HCT116 (cell line): Measurements from ENCODE around the gene PRKACA. TPM values are rescaled to one million over a fixed set of nuclear protein-coding genes. Genes with fewer than 3 reads are reported as not detected.

Experiments used
- ATAC-seq: fragments of 200-7000 bp; cut with Tn5 transposase; 2 replicates; pipeline ENCODE4 v1.9.1; 2020; ENCODE audit warnings: mild to moderate bottlenecking, moderate library complexity
- BruUV-seq: library from RNA; stranded (reverse); fragments of 400-500 nt; replicated peaks from 2 replicates; lab custom pipeline; 2021; lab: Mats Ljungman, UMichigan
- CTCF ChIA-PET: fragments of 300-600 bp; sonication (Branson Sonifier 250); formaldehyde crosslinking; loops from one replicate; lab custom pipeline; 2021; ENCODE audit warnings: antibody characterized with exemption; lab: Charles Lee
- POLR2A ChIA-PET: fragments of 300-600, 350-600 bp; sonication (Branson Sonifier 250); formaldehyde crosslinking; loops from one replicate; lab custom pipeline; 2021; ENCODE audit warnings: antibody characterized with exemption; lab: Charles Lee
- RAD21 ChIA-PET, 2 experiments: fragments of 300-600 bp; sonication (Branson Sonifier 250); formaldehyde crosslinking; loops; one replicate each; lab custom pipeline; 2023; ENCODE audit warnings: low total read pairs in 2 of 2; ENCODE audit not compliant: uncharacterized antibody in 2 of 2, unreplicated experiment in 2 of 2, low non-redundant PET in 1 of 2; lab: Charles Lee
- DNase-seq: peaks from one replicate; pipeline ENCODE4 v3.0.0-alpha.2; 2010; ENCODE audit warnings: low read depth, low spot score
- H2AFZ ChIP-seq: fragments of 200-600 bp; shearing (Covaris generic), sonication (generic); 2 replicates; pipeline ENCODE4 v1.6.1; 2017; ENCODE audit warnings: low read depth, mixed run types, mixed read lengths, antibody characterized with exemption, low read length; ENCODE audit not compliant: poor library complexity, severe bottlenecking
- H3K27ac ChIP-seq: 2 replicates; pipeline ENCODE4 v1.5.1; 2012; ENCODE audit warnings: low read depth, low read length
- H3K27me3 ChIP-seq: fragments of 200-600 bp; sonication (generic); 2 replicates; pipeline ENCODE4 v1.6.1; 2016; ENCODE audit warnings: mixed run types, low read length, mixed read lengths; ENCODE audit not compliant: insufficient read depth
- H3K36me3 ChIP-seq, 2 experiments: fragments of 200-500 bp in 1 of 2; fragments of 200-600 bp in 1 of 2; sonication (Bioruptor generic) in 1 of 2; sonication (generic) in 1 of 2; 2 replicates each; pipeline versions ENCODE4 v1.5.1 to v1.6.1; 2014 to 2016; ENCODE audit warnings: low read length in 2 of 2, inconsistent platforms in 1 of 2, mixed read lengths in 1 of 2, mixed run types in 1 of 2; ENCODE audit not compliant: insufficient read depth in 2 of 2, control insufficient read depth in 1 of 2
- H3K4me1 ChIP-seq, 2 experiments: fragments of 200-600 bp in 1 of 2; sonication (generic) in 1 of 2; 2 replicates each; pipeline versions ENCODE4 v1.5.1 to v1.6.1; 2012 to 2017; ENCODE audit warnings: low read length in 2 of 2, inconsistent platforms in 1 of 2, mild to moderate bottlenecking in 1 of 2, mixed read lengths in 1 of 2, mixed run types in 1 of 2, moderate library complexity in 1 of 2; ENCODE audit not compliant: insufficient read depth in 2 of 2, control insufficient read depth in 1 of 2
- H3K4me2 ChIP-seq: fragments of 200-600 bp; sonication (generic); 2 replicates; pipeline ENCODE4 v1.6.1; 2017; ENCODE audit warnings: mixed run types, low read length, mixed read lengths
- H3K4me3 ChIP-seq, 2 experiments: fragments of 200-600 bp in 1 of 2; sonication (generic) in 1 of 2; replicated peaks in 1 of 2; 2 replicates each; pipeline ENCODE4 v1.5.1; 2011 to 2016; ENCODE audit warnings: low read length in 2 of 2, control low read depth in 1 of 2, low read depth in 1 of 2, mild to moderate bottlenecking in 1 of 2, mixed read lengths in 1 of 2, mixed run types in 1 of 2
- H3K79me2 ChIP-seq: fragments of 200-600 bp; sonication (generic); 2 replicates; pipeline ENCODE4 v1.6.1; 2017; ENCODE audit warnings: mild to moderate bottlenecking, mixed run types, low read length, moderate library complexity, mixed read lengths; ENCODE audit not compliant: insufficient read depth
- H3K9ac ChIP-seq: fragments of 200-600 bp; sonication (generic); 2 replicates; pipeline ENCODE4 v1.6.1; 2016; ENCODE audit warnings: low read length, mixed read lengths
- H3K9me2 ChIP-seq: fragments of 200-600 bp; sonication (generic), shearing (Covaris generic); 2 replicates; pipeline ENCODE4 v1.6.1; 2017; ENCODE audit warnings: mixed run types, mild to moderate bottlenecking, moderate library complexity; ENCODE audit not compliant: insufficient read depth
- H3K9me3 ChIP-seq, 2 experiments: fragments of 200-500 bp in 1 of 2; fragments of 200-600 bp in 1 of 2; sonication (Bioruptor generic) in 1 of 2; sonication (generic) in 1 of 2; 2 replicates each; pipeline ENCODE4 v1.6.1; 2014 to 2017; ENCODE audit warnings: low read length in 2 of 2, mixed read lengths in 2 of 2, inconsistent platforms in 1 of 2, low read depth in 1 of 2, mild to moderate bottlenecking in 1 of 2, mixed run types in 1 of 2, moderate library complexity in 1 of 2; ENCODE audit not compliant: control insufficient read depth in 1 of 2, insufficient read depth in 1 of 2
- H4K20me1 ChIP-seq: fragments of 200-600 bp; sonication (generic), shearing (Covaris generic); 2 replicates; pipeline ENCODE4 v1.6.1; 2017; ENCODE audit warnings: mixed run types, mild to moderate bottlenecking, moderate library complexity; ENCODE audit not compliant: insufficient read depth
- ELF1 ChIP-seq: IDR thresholded peaks from 2 replicates; pipeline ENCODE4 v1.6.1; 2012; ENCODE audit warnings: low read depth, borderline replicate concordance
- EZH2 ChIP-seq: fragments of 200-600 bp; sonication (generic); IDR thresholded peaks from 2 replicates; pipeline ENCODE4 v1.6.1; 2017; ENCODE audit warnings: antibody characterized with exemption, mixed run types
- EZH2phosphoT487 ChIP-seq: fragments of 200-600 bp; IDR thresholded peaks from 2 replicates; pipeline ENCODE4 v1.6.1; 2018; ENCODE audit warnings: antibody characterized with exemption, borderline replicate concordance
- JUND ChIP-seq: IDR thresholded peaks from 2 replicates; pipeline ENCODE4 v1.6.1; 2012
- POLR2AphosphoS5 ChIP-seq: IDR thresholded peaks from 2 replicates; pipeline ENCODE4 v1.6.1; 2011; ENCODE audit warnings: mild to moderate bottlenecking, low read depth, low read length, moderate library complexity
- RAD21 ChIP-seq: IDR thresholded peaks from 2 replicates; pipeline ENCODE4 v1.6.1; 2012; ENCODE audit warnings: low read depth, mild to moderate bottlenecking
- SP1 ChIP-seq: IDR thresholded peaks from 2 replicates; pipeline ENCODE4 v1.6.1; 2012; ENCODE audit warnings: low read depth
- YY1 ChIP-seq: IDR thresholded peaks from 2 replicates; pipeline ENCODE4 v1.6.1; 2011; ENCODE audit warnings: low read length, low read depth, moderate library complexity, mild to moderate bottlenecking; ENCODE audit not compliant: insufficient replicate concordance; ENCODE audit errors: extremely low read depth
- ZFX ChIP-seq: fragments of 450-650 bp; IDR thresholded peaks from 2 replicates; pipeline ENCODE4 v1.6.1; 2017
- ZNF274 ChIP-seq: fragments of 200-500 bp; sonication (Bioruptor generic); IDR thresholded peaks from 2 replicates; pipeline ENCODE4 v1.6.1; 2014; ENCODE audit warnings: mild to moderate bottlenecking, low read depth, low read length, inconsistent platforms
- intact Hi-C: fragments of 100-400 bp; cut with micrococcal nuclease; formaldehyde crosslinking; loops from 2 replicates; pipeline ENCODE4 v1.10.0; 2022
- total RNA-seq: library from RNA; stranded (reverse); gene quantifications from one replicate; pipeline ENCODE4 v1.2.1, GENCODE V29; 2021; ENCODE audit not compliant: unreplicated experiment
- TF ChIP-seq, protein P1 (sequence below), 3 experiments: fragments of 200-600 bp in 1 of 3; sonication (generic) in 1 of 3; IDR thresholded peaks in 2 of 3; conservative IDR thresholded peaks in 1 of 3; 2 replicates each; pipeline ENCODE4 v1.5.1; 2012 to 2017; ENCODE audit warnings: low read depth in 2 of 3, low read length in 2 of 3, antibody characterized with exemption in 1 of 3, borderline replicate concordance in 1 of 3, control low read depth in 1 of 3, mild to moderate bottlenecking in 1 of 3, mixed read lengths in 1 of 3, mixed run types in 1 of 3, moderate library complexity in 1 of 3; ENCODE audit not compliant: insufficient read depth in 1 of 3
- TF ChIP-seq, protein P2 (sequence below): IDR thresholded peaks from 2 replicates; pipeline ENCODE4 v1.6.1; 2011; ENCODE audit warnings: mild to moderate bottlenecking, low read length, moderate library complexity; ENCODE audit not compliant: insufficient replicate concordance; ENCODE audit errors: extremely low read depth
- TF ChIP-seq, protein P3 (sequence below): IDR thresholded peaks from 2 replicates; pipeline ENCODE4 v1.6.1; 2012

The PRKACA gene
- total RNA-seq, 1 experiment from 2014 or later = 95.7 TPM

DNA sequence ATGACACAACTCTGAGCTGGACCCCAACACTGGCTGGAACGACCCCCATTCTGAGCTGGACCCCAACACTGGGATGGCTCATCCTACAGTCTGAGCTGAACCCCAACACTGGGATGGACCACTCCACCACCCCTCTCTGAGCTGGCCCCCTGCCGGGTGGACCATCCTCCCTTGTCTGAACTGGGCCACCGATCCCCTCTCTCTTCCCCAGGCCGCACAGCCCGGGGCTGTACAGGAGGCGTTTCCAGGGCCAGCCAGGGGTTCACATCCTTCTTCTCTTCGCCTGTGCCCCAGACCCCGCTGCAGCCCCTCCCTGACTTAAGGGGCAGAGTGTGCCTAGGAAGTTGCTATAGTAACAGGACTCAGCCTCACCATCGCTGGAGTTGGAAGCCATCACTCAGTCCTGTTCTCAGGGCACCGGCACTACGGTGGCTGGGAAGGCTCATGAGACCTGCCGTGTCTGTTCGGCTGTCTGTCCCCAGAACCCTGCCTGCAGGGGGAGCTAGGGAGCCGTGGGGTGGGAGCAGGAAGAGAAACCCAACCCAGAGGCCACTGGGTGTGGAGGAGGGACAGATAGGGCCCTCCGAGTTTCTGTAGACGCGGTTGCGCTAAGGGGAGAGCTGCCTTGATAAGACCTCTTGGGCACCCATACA is 3.7 kb downstream of the PRKACA start:
- peak; percentile 30 for ATAC-seq
- H3K79me2 ChIP-seq = peaks cover 27% of the 10 kb centered on the region
- peak overlapping the region; percentile 68 for H3K27ac ChIP-seq
- peak overlapping the region; percentile 82 for H3K9ac ChIP-seq
- no peaks in the 10 kb centered on the region for H3K27me3 ChIP-seq
- no peaks in the 10 kb centered on the region for H3K9me3 ChIP-seq
- peaks cover 31 to 46% of the 10 kb centered on the region in 2 experiments for H3K4me1 ChIP-seq
- peak overlapping the region; percentile 89 for H3K4me2 ChIP-seq
- peak; percentile 87 for DNase-seq
- no TSS peak for BruUV-seq
- no peak overlapping the region for H2AFZ ChIP-seq
- POLR2A ChIA-PET = no interaction called here
- H3K36me3 ChIP-seq = no peaks in the 10 kb centered on the region; a peak in 1 of 4 replicates
- H3K4me3 ChIP-seq = peak overlapping the region; percentile 81 to 88
- intact Hi-C loops = loop anchor here (1.0 to 5.0 kb wide), 2 partner anchors 42 to 234 kb away; partner anchors contain the start of gene MISP3
- TF ChIP-seq SP1 = peak; percentile 61
- TF ChIP-seq, protein P1, sequence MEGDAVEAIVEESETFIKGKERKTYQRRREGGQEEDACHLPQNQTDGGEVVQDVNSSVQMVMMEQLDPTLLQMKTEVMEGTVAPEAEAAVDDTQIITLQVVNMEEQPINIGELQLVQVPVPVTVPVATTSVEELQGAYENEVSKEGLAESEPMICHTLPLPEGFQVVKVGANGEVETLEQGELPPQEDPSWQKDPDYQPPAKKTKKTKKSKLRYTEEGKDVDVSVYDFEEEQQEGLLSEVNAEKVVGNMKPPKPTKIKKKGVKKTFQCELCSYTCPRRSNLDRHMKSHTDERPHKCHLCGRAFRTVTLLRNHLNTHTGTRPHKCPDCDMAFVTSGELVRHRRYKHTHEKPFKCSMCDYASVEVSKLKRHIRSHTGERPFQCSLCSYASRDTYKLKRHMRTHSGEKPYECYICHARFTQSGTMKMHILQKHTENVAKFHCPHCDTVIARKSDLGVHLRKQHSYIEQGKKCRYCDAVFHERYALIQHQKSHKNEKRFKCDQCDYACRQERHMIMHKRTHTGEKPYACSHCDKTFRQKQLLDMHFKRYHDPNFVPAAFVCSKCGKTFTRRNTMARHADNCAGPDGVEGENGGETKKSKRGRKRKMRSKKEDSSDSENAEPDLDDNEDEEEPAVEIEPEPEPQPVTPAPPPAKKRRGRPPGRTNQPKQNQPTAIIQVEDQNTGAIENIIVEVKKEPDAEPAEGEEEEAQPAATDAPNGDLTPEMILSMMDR (IDR thresholded peaks at IDR 0.05 in 2 of 3, conservative IDR thresholded peaks at IDR 0.05 in 1 of 3; ENCODE audit: borderline replicate concordance in 1 of 3, insufficient read depth in 1 of 3, low read depth in 2 of 3, low read length in 2 of 3) = peak; percentile 81 to 96 (median 89); a peak in 5 of 6 replicates
- peak; percentile 57; the same call in 1 of the 2 replicates for TF ChIP-seq POLR2AphosphoS5
- TF ChIP-seq EZH2 = no peak
- TF ChIP-seq EZH2phosphoT487 = no peak
- TF ChIP-seq ZNF274 = no peak
- no peak for TF ChIP-seq JUND
- TF ChIP-seq, protein P2, sequence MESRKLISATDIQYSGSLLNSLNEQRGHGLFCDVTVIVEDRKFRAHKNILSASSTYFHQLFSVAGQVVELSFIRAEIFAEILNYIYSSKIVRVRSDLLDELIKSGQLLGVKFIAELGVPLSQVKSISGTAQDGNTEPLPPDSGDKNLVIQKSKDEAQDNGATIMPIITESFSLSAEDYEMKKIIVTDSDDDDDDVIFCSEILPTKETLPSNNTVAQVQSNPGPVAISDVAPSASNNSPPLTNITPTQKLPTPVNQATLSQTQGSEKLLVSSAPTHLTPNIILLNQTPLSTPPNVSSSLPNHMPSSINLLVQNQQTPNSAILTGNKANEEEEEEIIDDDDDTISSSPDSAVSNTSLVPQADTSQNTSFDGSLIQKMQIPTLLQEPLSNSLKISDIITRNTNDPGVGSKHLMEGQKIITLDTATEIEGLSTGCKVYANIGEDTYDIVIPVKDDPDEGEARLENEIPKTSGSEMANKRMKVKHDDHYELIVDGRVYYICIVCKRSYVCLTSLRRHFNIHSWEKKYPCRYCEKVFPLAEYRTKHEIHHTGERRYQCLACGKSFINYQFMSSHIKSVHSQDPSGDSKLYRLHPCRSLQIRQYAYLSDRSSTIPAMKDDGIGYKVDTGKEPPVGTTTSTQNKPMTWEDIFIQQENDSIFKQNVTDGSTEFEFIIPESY = peak; percentile 83
- peak; percentile 39; the same call in 1 of the 2 replicates for TF ChIP-seq RAD21
- no peak for TF ChIP-seq ELF1
- TF ChIP-seq YY1 = peak; percentile 91
- TF ChIP-seq, protein P3, sequence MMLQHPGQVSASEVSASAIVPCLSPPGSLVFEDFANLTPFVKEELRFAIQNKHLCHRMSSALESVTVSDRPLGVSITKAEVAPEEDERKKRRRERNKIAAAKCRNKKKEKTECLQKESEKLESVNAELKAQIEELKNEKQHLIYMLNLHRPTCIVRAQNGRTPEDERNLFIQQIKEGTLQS = no peak
- TF ChIP-seq ZFX = peak; percentile 46; the same call in 1 of the 2 replicates
- CTCF ChIA-PET = interaction anchor here (0.6 to 3.2 kb wide), 9 partner anchors 23 to 267 kb away, joined by 3 to 18 read pairs (median 3); partner anchors contain the start of genes ADGRE5, ASF1B, MISP3 and RFX1
- H3K9me2 ChIP-seq = no peaks in the 10 kb centered on the region
- RAD21 ChIA-PET = no interaction called here
- no peaks in the 10 kb centered on the region for H4K20me1 ChIP-seq
